ENCODE measurements around the gene TIAM1. TPM values are rescaled to one million over a fixed set of nuclear protein-coding genes. Genes with fewer than 3 reads are reported as not detected.

The TIAM1 gene
- total and polyA plus RNA-seq, 9 donors: 3.6 to 26.7 (median 7.1) TPM

DNA sequence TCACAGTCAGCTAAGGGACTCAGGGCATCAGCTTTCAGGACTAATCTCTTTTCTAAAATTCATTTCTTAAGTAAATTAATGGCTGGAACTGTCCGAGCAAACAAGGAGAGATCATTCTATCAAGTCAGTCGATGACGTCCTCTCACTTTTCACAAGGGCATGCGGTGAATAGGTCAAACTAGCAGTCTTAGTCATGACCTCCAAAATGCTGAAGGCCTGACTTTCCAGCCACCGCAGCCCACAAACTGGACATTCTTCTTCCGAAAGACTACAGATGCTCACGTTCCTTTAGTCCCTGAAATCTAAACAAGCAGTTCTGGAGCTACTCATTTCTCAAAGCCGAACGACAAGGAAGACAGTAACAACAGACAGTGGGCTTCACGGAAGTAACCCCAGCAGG lies 127.9 kb downstream of the TIAM1 start:
- intact Hi-C loops (cut with DNase I): no loop called here
- Histone ChIP-seq H3K27ac (no peak overlapping the region), H3K27me3 (no peaks in the 10 kb centered on the region), H3K4me3 (no peak overlapping the region), H3K9me3 (no peaks in the 10 kb centered on the region), H3K36me3 (no peaks in the 10 kb centered on the region), H3K4me1 (ENCODE audit: insufficient read depth) (peaks cover 2% of the 10 kb centered on the region)
- 88 to 93% (median 90%) methylated on average over 10 of the region's 10 CpGs for WGBS, 3 donors
- no peak for DNase-seq
- no peak for TF ChIP-seq EP300 (IDR thresholded peaks at IDR 0.05)
- TF ChIP-seq, protein P1, sequence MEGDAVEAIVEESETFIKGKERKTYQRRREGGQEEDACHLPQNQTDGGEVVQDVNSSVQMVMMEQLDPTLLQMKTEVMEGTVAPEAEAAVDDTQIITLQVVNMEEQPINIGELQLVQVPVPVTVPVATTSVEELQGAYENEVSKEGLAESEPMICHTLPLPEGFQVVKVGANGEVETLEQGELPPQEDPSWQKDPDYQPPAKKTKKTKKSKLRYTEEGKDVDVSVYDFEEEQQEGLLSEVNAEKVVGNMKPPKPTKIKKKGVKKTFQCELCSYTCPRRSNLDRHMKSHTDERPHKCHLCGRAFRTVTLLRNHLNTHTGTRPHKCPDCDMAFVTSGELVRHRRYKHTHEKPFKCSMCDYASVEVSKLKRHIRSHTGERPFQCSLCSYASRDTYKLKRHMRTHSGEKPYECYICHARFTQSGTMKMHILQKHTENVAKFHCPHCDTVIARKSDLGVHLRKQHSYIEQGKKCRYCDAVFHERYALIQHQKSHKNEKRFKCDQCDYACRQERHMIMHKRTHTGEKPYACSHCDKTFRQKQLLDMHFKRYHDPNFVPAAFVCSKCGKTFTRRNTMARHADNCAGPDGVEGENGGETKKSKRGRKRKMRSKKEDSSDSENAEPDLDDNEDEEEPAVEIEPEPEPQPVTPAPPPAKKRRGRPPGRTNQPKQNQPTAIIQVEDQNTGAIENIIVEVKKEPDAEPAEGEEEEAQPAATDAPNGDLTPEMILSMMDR (IDR thresholded peaks at IDR 0.05): no peak
- TF ChIP-seq POLR2A (IDR thresholded peaks at IDR 0.05): no peak

DNA sequence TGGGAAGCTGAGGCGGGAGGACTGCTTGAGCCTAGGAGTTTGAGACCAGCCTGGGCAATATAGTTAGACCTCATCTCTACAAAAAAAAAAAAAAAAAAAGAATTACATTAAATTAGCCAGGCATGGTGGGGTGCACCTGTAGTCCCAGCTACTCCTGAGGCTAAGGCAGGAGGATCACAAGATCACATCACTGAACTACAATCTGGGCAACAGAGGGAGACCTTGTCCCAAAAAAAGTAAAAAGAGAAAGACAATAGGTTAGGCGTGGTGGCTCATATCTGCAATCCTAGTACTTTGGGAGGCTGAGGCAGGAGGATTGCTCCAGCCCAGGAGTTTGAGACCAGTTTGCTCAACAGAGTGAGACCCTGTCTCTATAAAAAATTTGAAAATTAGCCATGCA lies 130.3 kb downstream of the TIAM1 start:
- no peak for DNase-seq
- WGBS, 3 donors: 83 to 89% (median 89%) methylated on average over 2 of the region's 2 CpGs
- no peak overlapping the region for H3K27ac ChIP-seq
- no peak overlapping the region for H3K4me3 ChIP-seq
- intact Hi-C loops (cut with DNase I): no loop called here
- TF ChIP-seq, protein P1 (IDR thresholded peaks at IDR 0.05): no peak
- no peak for TF ChIP-seq POLR2A (IDR thresholded peaks at IDR 0.05)
- TF ChIP-seq EP300 (IDR thresholded peaks at IDR 0.05): no peak
- H3K9me3 ChIP-seq: no peaks in the 10 kb centered on the region
- H3K4me1 ChIP-seq (ENCODE audit: insufficient read depth): no peaks in the 10 kb centered on the region
- no peaks in the 10 kb centered on the region for H3K27me3 ChIP-seq
- H3K36me3 ChIP-seq: no peaks in the 10 kb centered on the region

DNA sequence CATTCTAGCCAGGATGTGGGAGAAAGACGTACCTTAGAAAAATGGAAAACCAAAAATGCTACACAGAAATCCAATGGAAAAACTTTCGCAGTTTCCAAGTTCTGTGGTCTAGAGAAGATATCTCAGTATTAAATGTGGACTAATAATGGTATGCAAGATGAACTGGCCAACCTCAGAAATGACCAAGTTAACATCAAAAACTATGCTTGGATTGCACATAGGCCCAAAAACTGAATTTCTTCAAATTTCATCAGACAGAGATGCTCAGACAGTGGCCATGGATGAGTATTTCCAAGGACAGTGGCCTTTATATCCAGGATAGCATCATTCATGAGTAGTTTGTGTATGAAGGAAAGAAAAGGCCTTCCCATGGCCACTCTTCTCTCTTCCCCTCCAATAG lies 132.2 kb downstream of the TIAM1 start:
- H3K4me1 ChIP-seq (ENCODE audit: insufficient read depth): no peaks in the 10 kb centered on the region
- H3K27ac ChIP-seq: no peak overlapping the region
- H3K4me3 ChIP-seq: no peak overlapping the region
- H3K36me3 ChIP-seq: no peaks in the 10 kb centered on the region
- no peak for DNase-seq
- WGBS, 3 donors: 96 to 99% (median 96%) methylated on average over 2 of the region's 2 CpGs
- intact Hi-C loops (cut with DNase I): no loop called here
- H3K9me3 ChIP-seq: no peaks in the 10 kb centered on the region
- TF ChIP-seq EP300 (IDR thresholded peaks at IDR 0.05): no peak
- TF ChIP-seq, protein P1 (IDR thresholded peaks at IDR 0.05): no peak
- no peaks in the 10 kb centered on the region for H3K27me3 ChIP-seq

DNA sequence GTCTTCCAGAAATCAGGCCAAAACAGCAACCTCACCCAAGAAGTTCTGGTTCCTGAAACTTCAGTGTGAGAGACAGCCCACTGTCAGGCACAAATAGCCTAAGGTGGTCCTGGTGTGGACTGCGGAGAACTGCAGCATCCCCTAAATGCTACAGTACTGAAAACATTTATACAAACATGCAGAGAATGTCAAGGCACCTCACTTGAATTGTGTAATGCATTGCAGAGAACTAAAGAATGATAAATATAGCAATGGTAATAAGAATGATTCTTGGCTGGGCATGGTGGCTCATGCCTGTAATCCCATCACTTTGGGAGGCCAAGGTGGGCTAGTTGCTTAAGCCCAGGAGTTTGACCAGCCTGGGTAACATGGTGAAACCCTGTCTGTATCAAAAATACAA lies 138.6 kb downstream of the TIAM1 start:
- TF ChIP-seq, protein P1 (IDR thresholded peaks at IDR 0.05): no peak
- TF ChIP-seq EP300 (IDR thresholded peaks at IDR 0.05): no peak
- TF ChIP-seq POLR2A (IDR thresholded peaks at IDR 0.05): no peak
- no peak for DNase-seq
- no peaks in the 10 kb centered on the region for H3K9me3 ChIP-seq
- no peaks in the 10 kb centered on the region for H3K4me1 ChIP-seq (ENCODE audit: insufficient read depth)
- H3K27me3 ChIP-seq: no peaks in the 10 kb centered on the region
- 93 to 100% (median 96%) methylated on average over 1 of the region's 1 CpG for WGBS, 3 donors
- no peak overlapping the region for H3K4me3 ChIP-seq
- no peaks in the 10 kb centered on the region for H3K36me3 ChIP-seq
- intact Hi-C loops (cut with DNase I): loop anchor here in 1 of 4 donors (10.0 kb wide), 1 partner anchor 379 kb away; no protein-coding TSS in a partner anchor
- no peak overlapping the region for H3K27ac ChIP-seq
